ENCODE measurements around the gene TRAPPC12. TPM values are rescaled to one million over a fixed set of nuclear protein-coding genes. Genes with fewer than 3 reads are reported as not detected.
"Not testable (repeated sequence)": the region's sequence is repeated elsewhere in the genome, so short reads cannot be mapped to it uniquely, and the experiment has no call there.

Gene TRAPPC12
- polyA plus RNA-seq (ENCODE audit: insufficient read length in 4 of 4), result 10 to 100 TPM; 59.7 to 71.5 (median 70.0) TPM

- DNase-seq (ENCODE audit: low read depth in 4 of 4, low spot score in 3 of 4), result peak; percentile 82 to 84 (median 84)
Measured at GRCh38 chr2:3379647-3380534, at the start of gene TRAPPC12. TRAPPC12 (plus strand) TSS chr2:3379694; CDS start chr2:3387624, 7,930 bp downstream.

GRCh38 chr2:3332133-3332532 is 47.4 kb upstream of the TRAPPC12 start:
- DNase-seq (ENCODE audit: low read depth in 4 of 4, low spot score in 3 of 4), result no peak

DNA sequence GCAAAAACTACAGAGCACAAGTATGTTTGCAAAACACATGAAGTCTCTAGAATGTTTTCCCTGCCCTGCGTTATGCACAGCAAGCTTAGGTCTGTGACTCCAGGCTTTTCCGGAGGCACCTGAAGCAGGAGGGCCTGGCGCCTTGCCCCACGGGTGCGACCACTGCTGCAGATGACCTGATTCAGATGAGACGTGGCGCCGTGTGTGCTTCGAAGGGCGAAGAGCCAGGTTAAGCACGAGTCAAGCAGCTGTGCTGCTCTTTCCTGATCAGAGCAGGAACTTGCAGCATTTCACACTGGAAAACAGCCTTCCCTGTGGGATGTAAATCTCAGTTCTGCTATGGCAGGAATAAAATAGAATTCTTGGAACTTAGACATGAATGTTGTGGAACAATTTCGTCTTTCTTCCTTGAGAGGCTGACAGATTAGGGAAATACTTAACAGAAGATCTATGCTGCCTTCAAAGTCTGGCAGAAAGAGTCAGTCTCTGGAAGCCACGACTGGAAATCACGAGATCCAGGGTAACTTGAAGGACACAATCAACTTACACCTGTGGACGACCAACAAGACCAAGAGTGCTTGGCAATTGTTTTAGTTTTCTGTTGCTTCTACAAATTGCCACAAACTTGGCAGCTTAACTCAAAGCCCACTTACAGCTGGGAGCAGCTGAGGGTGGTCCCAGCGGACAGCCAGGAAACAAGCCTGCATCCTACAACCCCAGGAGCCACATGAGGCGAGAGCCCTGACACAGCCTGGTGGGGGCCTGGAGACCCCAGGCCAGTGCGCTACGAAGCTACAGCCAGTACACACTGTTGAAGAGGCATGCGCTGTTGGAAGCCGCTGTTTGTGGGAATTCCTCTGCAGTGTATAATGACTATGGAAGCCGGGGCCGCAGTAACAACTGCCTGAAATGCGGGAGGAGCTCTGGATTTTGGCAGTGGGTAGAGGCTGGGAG is 44.8 kb upstream of the TRAPPC12 start:
- no peak for DNase-seq (ENCODE audit: low read depth in 4 of 4, low spot score in 3 of 4)

- DNase-seq (ENCODE audit: low read depth in 4 of 4, low spot score in 3 of 4), result no peak
Measured at GRCh38 chr2:3336844-3337243, 42.6 kb upstream of the TRAPPC12 start.

DNA sequence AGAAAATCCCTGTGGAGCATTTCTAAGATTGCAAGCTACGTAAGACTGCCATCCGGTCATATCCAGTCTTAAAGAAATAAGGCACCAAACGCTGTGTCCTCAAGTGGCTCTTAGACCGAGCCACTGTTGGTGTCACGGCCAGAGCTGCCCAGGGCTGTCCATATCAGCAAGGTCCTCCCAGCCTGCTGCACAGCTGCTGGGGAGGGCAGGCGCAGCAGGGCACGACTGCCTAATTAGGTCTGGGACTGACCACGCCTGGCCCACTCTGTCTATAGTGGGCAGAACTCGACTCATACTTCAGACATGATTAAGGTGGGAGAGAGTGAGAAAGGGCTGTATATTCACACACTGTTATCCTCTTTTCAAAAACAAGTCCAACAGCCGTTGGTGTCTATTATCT is 41.2 kb upstream of the TRAPPC12 start:
- no peak for DNase-seq (ENCODE audit: low read depth in 4 of 4, low spot score in 3 of 4)

DNA sequence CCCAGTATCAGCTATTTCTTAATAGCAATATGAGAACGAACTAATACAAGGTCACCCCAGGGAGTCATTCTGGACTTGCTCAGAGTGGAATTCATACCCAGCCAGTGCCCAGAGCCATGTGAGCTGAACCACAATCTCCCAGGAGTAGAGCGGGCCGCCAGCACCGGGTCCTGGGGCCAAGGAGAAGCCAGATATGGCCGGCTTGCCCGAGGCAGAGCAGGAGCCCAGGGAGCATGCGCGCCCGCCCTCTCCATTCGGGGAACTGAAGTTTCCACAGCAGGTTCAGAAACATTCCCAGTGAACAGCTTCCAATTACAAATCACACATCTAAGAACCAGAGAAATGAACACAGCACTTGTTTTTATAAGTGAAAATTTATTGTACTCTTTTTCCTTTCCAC is 39.4 kb upstream of the TRAPPC12 start:
- DNase-seq (ENCODE audit: low read depth in 4 of 4, low spot score in 3 of 4), result no peak

DNA sequence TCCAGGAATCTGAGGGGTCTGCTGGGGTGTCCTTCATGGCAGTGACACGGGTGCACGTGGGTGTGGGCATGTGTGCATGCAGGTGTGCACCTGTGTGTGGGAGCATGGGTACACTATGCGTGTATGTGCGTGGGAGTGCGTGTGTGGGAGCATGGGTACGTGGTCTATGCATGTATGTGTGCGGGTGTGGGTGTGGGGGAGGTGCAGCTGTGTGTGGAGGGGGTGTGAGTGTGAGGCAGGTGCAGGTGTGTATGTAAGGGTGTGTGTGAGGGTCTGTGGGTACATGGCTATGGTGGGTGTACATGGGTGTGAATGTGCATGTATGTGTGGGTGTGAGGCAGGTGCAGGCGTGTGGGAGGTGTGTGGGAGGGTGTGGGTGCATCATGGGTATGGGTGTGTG is 38.2 kb upstream of the TRAPPC12 start:
- no peak for DNase-seq (ENCODE audit: low read depth in 4 of 4, low spot score in 3 of 4)

GRCh38 chr2:3342324-3342723 is 37.2 kb upstream of the TRAPPC12 start:
- no peak for DNase-seq (ENCODE audit: low read depth in 4 of 4, low spot score in 3 of 4)

DNA sequence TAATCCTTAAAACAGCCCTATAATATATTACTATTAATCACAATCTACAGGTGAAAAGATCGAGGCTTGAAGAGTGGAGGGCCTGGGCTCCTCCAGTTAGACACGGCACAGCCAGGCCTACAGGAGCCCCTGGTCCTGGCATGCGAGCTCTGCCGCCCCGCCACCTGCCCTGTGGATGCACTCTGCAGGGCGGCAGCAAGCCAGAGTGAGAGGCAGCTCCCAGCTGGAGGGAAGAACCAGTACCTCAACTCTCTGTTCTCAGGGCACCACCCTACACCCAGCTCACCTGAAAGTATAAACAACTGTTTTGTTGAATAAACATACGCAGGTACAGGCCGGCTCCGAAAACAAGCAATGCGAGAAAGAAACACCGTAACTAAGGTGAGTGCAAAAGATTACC is 36.5 kb upstream of the TRAPPC12 start:
- DNase-seq (ENCODE audit: low read depth in 4 of 4, low spot score in 3 of 4), result no peak

GRCh38 chr2:3344897-3345296 is 34.6 kb upstream of the TRAPPC12 start:
- no peak for DNase-seq (ENCODE audit: low read depth in 4 of 4, low spot score in 3 of 4)

- no peak for DNase-seq (ENCODE audit: low read depth in 4 of 4, low spot score in 3 of 4)
Measured at GRCh38 chr2:3345621-3346020, 33.9 kb upstream of the TRAPPC12 start.

DNA sequence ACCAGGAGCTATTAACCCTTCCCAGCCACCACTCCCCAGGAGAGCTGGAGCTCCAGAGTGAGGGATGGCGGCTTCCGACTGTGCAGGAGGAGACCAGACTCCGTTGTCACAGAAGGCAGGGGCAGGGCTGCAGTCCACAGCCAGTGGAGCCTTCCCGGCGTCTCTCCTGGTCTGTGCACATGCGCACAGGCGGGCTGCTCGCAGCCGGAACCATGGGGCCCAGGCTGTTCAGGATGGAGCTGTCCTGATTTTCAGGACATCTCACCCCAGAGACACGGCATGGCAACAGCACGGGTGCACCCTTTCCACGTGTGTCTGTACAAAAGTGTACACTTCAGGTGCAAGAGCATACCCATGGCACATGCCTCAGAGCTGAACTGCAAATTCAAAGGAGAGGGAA is 30.7 kb upstream of the TRAPPC12 start:
- peak in 1 of 4 donors; percentile 20 for DNase-seq (ENCODE audit: low read depth in 4 of 4, low spot score in 3 of 4)

DNA sequence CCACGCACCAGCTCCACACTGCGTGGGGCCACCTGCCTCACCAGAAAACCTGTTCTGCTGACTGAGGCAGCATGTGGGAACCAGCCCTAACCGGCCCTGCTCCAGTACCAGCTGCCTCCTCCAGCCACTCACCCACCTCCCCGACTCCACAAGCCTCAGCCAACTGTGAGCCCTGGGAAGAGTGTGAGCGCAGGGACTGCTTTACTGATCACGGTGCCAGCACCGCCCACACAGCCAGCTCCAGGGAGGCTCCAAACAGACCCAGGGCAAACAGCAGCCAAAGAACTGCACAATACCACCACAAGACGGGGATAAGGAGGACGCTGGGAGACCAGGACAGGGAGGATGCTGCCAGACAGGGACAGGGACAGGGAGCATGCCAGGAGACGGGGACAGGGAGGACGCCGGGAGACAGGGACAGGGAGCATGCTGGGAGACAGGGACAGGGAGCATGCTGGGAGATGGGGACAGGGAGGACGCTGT is 30.2 kb upstream of the TRAPPC12 start:
- no peak for DNase-seq (ENCODE audit: low read depth in 4 of 4, low spot score in 3 of 4)

DNA sequence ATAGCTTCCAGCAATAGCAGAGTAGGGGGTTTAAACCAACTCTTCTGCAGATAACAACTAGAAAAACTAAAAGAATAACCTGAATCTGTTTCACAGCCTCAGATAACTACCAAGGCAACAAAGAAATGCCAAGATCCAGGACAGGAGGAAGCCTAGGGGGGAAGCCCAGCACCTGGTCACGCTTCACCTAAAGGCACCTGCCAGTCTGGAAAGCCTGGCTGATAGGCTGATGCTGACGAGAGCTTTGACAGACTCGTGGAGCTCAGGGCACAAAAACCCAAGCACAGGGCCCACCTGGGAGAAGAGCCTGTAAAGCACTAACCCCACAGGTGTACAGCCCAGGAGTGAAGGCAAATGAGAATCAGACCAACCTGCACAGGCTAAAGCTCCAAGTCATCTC is 24.5 kb upstream of the TRAPPC12 start:
- no peak for DNase-seq (ENCODE audit: low read depth in 4 of 4, low spot score in 3 of 4)

- no peak for DNase-seq (ENCODE audit: low read depth in 4 of 4, low spot score in 3 of 4)
Measured at GRCh38 chr2:3355951-3356569, 23.4 kb upstream of the TRAPPC12 start.

DNA sequence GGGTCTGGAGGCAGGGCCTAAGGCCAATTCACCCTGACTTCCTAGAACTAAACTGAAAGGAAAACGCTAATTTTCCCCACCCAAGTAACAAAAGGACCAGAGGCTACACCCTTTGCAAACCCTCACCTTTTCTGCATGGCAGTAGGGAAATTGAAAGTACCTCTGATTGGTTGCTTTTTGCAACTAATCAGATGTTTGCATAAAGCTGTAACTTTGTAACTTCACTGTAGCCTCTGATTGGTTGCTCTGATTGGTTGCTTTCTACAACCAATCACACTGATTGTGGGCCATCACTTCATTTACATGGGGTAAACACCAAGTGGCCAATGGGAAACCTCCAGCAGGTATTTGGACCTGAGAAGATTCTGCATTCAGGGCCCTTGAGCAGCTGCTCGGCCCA is 22.7 kb upstream of the TRAPPC12 start:
- DNase-seq (ENCODE audit: low read depth in 4 of 4, low spot score in 3 of 4), result no peak

DNA sequence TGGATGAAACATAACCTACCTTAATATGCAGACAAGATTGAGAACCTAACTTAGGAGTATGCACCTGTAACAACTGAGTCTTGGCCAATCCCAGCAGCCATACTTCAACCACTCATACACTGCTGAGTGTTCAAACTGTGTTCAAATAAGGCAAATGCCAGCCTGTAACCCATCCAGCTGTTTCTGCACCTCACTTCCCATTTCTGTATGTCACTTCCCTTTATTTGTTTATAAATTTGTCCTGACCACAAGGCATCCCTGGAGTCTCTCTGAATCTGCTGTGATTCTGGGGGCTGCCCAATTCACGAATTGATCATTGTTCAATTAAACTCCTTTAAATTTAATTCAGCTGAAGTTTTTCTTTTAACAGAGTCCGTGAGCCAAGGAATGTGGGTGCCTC is 22.0 kb upstream of the TRAPPC12 start:
- not testable (repeated sequence) for DNase-seq (ENCODE audit: low read depth in 4 of 4, low spot score in 3 of 4)

DNA sequence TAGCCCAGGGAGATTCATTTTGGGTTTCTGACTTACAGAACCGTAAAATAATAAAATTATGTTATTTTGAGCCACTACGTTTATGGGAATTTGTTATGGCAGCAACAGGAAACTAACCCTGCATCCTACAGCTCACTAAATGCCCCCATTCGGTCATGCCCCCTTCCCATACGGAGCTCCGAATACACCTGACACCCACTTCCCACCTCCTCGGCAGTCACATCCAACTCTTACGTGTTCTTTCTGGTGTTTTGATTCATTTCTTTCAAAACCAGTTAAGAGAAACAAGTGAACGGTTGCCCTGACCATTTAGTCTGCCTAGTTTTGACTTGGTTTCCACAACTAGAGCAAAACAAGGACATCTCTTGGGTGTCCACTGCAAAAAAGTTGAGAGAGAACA is 21.6 kb upstream of the TRAPPC12 start:
- DNase-seq (ENCODE audit: low read depth in 4 of 4, low spot score in 3 of 4), result no peak

DNA sequence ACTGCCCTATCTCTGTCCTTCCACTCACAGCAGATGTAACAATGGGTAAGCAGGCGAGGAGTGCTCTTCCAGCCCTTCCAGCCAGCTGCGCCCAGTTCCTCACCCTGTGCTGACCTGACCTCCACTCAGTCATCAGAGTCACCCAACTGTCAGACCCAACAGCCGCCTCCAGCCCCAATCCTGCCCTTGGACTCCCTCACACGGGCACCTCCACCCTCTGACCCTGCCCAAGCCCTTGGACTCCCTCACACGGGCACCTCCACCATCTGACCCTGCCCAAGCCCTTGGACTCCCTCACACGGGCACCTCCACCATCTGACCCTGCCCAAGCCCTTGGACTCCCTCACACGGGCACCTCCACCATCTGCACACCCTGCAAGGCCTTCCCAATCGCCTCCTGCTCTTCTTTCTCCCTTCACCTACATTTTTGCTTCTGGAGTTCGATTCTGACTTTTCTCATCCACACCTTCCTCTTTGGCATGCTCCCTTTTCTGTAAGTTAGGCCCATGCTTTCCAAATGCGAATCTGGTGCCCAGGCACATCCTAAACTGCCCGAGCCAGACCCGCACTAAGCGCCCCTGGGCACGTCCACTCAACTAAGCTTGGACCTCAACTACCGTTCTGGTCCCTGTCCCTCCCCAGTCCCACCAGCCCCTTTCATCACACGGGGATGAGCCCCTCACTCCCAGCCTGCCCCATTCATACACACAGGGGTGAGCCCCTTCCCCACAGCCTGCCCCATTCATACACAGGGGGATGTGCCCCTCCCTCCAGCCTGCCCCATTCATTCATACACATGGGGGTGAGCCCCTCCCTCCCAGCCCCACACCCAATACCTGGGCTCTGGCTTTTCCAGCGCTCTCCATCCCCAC is 17.7 kb upstream of the TRAPPC12 start:
- no peak for DNase-seq (ENCODE audit: low read depth in 4 of 4, low spot score in 3 of 4)

DNA sequence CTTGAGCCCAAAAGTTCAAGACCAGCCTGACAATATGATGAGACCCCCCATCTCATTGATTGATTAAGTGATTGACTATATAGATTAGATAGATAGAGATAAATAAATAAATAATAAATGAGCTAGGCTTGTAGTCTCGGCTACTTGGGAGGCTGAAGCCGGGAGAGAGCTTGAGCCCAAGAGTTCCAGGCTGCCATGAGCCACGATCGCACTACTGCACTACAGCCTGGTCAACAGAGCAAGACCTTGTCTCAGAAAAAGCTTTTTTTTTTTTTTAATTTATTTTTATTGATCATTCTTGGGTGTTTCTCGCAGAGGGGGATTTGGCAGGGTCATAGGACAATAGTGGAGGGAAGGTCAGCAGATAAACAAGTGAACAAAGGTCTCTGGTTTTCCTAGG is 14.3 kb upstream of the TRAPPC12 start:
- DNase-seq (ENCODE audit: low read depth in 4 of 4, low spot score in 3 of 4), result no peak

Measured in right renal pelvis (tissue), 4 donors.